ENCODE measurements around the gene LRIT3. TPM values are rescaled to one million over a fixed set of nuclear protein-coding genes. Genes with fewer than 3 reads are reported as not detected.
"Not testable (repeated sequence)": the region's sequence is repeated elsewhere in the genome, so short reads cannot be mapped to it uniquely, and the experiment has no call there.

Gene LRIT3
- total RNA-seq, 4 donors from 2014 or later: 0.67 to 1.8 TPM; not detected in 2

GRCh38 chr4:109872950-109873656, 25.2 kb downstream of the LRIT3 start:
- no peak for TF ChIP-seq POLR2A (IDR thresholded peaks at IDR 0.05)
- TF ChIP-seq, protein P1, sequence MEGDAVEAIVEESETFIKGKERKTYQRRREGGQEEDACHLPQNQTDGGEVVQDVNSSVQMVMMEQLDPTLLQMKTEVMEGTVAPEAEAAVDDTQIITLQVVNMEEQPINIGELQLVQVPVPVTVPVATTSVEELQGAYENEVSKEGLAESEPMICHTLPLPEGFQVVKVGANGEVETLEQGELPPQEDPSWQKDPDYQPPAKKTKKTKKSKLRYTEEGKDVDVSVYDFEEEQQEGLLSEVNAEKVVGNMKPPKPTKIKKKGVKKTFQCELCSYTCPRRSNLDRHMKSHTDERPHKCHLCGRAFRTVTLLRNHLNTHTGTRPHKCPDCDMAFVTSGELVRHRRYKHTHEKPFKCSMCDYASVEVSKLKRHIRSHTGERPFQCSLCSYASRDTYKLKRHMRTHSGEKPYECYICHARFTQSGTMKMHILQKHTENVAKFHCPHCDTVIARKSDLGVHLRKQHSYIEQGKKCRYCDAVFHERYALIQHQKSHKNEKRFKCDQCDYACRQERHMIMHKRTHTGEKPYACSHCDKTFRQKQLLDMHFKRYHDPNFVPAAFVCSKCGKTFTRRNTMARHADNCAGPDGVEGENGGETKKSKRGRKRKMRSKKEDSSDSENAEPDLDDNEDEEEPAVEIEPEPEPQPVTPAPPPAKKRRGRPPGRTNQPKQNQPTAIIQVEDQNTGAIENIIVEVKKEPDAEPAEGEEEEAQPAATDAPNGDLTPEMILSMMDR (IDR thresholded peaks at IDR 0.05): no peak
- Histone ChIP-seq H3K36me3 (no peaks in the 10 kb centered on the region), H3K27me3 (no peaks in the 10 kb centered on the region), H3K9me3 (no peaks in the 10 kb centered on the region), H3K27ac (no peak overlapping the region), H3K4me3 (no peak overlapping the region), H3K4me1 (no peaks in the 10 kb centered on the region)
- DNase-seq: no peak

- Histone ChIP-seq H3K36me3 (no peaks in the 10 kb centered on the region), H3K9me3 (no peaks in the 10 kb centered on the region), H3K27me3 (no peaks in the 10 kb centered on the region), H3K4me3 (no peak overlapping the region), H3K4me1 (no peaks in the 10 kb centered on the region), H3K27ac (no peak overlapping the region)
- DNase-seq: no peak
- TF ChIP-seq POLR2A (IDR thresholded peaks at IDR 0.05): no peak
- TF ChIP-seq, protein P1 (IDR thresholded peaks at IDR 0.05): no peak
Measured at GRCh38 chr4:109873791-109874514, 26.0 kb downstream of the LRIT3 start.

DNA sequence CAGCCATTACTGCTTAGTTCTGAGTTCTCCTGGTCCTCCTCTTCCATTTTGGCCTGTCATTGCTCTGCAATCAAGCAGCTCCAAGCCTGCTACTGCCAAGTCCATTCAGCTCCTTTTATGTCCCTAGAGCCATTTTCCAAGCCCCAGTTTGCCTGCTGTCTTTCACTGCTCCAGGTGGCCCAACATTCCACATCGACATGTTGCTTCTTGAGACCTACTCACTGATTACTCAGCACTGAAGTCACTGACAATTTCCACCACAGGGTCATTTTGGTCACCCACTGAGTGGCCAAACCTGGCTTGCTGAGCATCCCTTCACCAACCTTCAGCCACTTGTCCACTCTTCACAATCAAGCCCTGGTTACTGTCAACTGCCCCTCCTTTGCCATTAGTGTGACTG, 27.2 kb downstream of the LRIT3 start:
- H3K36me3 ChIP-seq: no peaks in the 10 kb centered on the region
- no peak for TF ChIP-seq POLR2A (IDR thresholded peaks at IDR 0.05)
- TF ChIP-seq, protein P1 (IDR thresholded peaks at IDR 0.05): no peak
- H3K4me3 ChIP-seq: no peak overlapping the region
- no peaks in the 10 kb centered on the region for H3K4me1 ChIP-seq
- no peaks in the 10 kb centered on the region for H3K9me3 ChIP-seq
- no peak for DNase-seq
- H3K27ac ChIP-seq: no peak overlapping the region
- H3K27me3 ChIP-seq: no peaks in the 10 kb centered on the region

GRCh38 chr4:109875553-109875952, 27.6 kb downstream of the LRIT3 start:
- DNase-seq, H3K4me1 ChIP-seq, H3K27me3 ChIP-seq, H3K4me3 ChIP-seq, H3K9me3 ChIP-seq, H3K27ac ChIP-seq, H3K36me3 ChIP-seq: not testable (repeated sequence)

DNA sequence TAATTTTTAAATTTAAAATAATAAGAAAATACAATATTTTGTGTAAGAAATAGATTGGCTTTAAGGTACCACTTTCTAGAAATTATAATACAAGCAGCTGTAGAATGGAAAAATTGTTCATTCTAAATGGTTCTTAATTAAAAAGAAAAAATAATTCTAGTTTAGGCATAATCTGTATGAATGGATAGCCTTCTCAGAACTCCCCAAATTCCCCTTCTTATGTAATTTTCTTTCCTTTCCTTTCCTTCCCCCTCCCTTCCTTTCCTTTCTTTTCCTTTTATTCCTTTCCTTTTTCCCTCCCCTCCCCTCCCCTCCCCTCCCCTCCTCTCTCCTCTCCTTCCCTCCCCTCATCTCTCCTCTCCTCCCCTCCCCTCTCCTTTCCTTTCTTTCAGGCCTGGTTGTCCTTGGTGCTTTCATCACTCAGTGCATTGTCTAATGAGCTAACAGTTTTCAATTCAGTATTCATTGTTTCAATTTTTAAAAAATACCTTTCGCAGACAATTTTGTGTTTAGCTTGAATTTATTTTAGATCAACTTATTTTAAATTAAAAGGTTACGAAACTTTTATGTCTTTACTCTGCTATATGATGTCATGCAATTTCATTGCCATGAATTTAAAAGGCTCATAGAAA, 28.8 kb downstream of the LRIT3 start:
- Histone ChIP-seq H3K9me3 (no peaks in the 10 kb centered on the region), H3K4me1 (no peaks in the 10 kb centered on the region), H3K36me3 (no peaks in the 10 kb centered on the region), H3K4me3 (no peak overlapping the region), H3K27ac (no peak overlapping the region), H3K27me3 (no peaks in the 10 kb centered on the region)
- DNase-seq: no peak
- TF ChIP-seq, protein P1 (IDR thresholded peaks at IDR 0.05): no peak
- no peak for TF ChIP-seq POLR2A (IDR thresholded peaks at IDR 0.05)

DNA sequence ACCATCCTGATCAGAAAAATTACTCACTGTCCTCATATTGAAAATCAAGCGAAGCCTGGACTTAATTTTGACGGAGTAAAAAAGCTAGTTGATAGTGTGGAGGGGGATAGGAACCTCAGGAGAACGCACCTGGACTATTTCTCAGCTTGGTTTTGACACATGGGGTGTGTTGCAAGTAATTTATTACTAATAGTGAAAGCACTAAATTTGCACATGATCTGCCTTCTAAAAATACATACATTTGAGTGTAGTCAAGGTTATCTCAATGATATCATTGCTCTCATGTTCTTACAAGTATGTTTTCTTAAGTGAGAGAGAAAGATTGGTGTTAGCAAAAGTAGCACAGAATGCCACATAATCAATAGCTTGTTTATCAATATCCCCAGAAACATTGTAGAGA, 29.5 kb downstream of the LRIT3 start:
- H3K4me1 ChIP-seq: no peaks in the 10 kb centered on the region
- no peak for DNase-seq

More for the DNA sequence above, 29.5 kb downstream of the LRIT3 start:
- H3K27ac ChIP-seq: no peak overlapping the region
- no peaks in the 10 kb centered on the region for H3K36me3 ChIP-seq
- H3K27me3 ChIP-seq: no peaks in the 10 kb centered on the region
- no peaks in the 10 kb centered on the region for H3K9me3 ChIP-seq
- TF ChIP-seq, protein P1 (IDR thresholded peaks at IDR 0.05): no peak
- TF ChIP-seq POLR2A (IDR thresholded peaks at IDR 0.05): no peak
- no peak overlapping the region for H3K4me3 ChIP-seq
